Subcutaneous abdominal adipose tissue (tissue), 5 donors: ENCODE results near the gene DNAJC12.

Experiments used
- H3K27ac ChIP-seq: one replicate; pipeline ENCODE4 v1.7.0; 2013; ENCODE audit warnings: low read depth, mild to moderate bottlenecking, inconsistent platforms, low read length, moderate library complexity
- H3K27me3 ChIP-seq, 5 donors: one replicate each; pipeline ENCODE4 v1.7.0; 2013; ENCODE audit warnings: low read length in 5 of 5, inconsistent platforms in 1 of 5; ENCODE audit not compliant: control insufficient read depth in 5 of 5, insufficient read depth in 4 of 5
- H3K36me3 ChIP-seq, 5 donors: one replicate each; pipeline ENCODE4 v1.7.0; 2013; ENCODE audit warnings: low read length in 5 of 5; ENCODE audit not compliant: control insufficient read depth in 5 of 5, insufficient read depth in 5 of 5
- H3K4me1 ChIP-seq, 5 donors: one replicate each; pipeline ENCODE4 v1.7.0; 2013; ENCODE audit warnings: low read length in 5 of 5, mild to moderate bottlenecking in 3 of 5, moderate library complexity in 1 of 5; ENCODE audit not compliant: control insufficient read depth in 5 of 5, insufficient read depth in 5 of 5
- H3K4me3 ChIP-seq, 5 donors: one replicate each; pipeline ENCODE4 v1.7.0; 2013; ENCODE audit warnings: low read length in 5 of 5, low read depth in 1 of 5
- H3K9ac ChIP-seq, 5 donors: one replicate each; pipeline ENCODE4 v1.7.0; 2013; ENCODE audit warnings: low read length in 5 of 5, mild to moderate bottlenecking in 4 of 5, moderate library complexity in 3 of 5
- H3K9me3 ChIP-seq, 5 donors: one replicate each; pipeline ENCODE4 v1.7.0; 2013; ENCODE audit warnings: low read length in 5 of 5; ENCODE audit not compliant: control insufficient read depth in 5 of 5
- donor health status: healthy.
- donor health status: healthy.
- donor health status: healthy.
- donor health status: healthy.
- donor health status: healthy.

The DNAJC12 gene

DNA sequence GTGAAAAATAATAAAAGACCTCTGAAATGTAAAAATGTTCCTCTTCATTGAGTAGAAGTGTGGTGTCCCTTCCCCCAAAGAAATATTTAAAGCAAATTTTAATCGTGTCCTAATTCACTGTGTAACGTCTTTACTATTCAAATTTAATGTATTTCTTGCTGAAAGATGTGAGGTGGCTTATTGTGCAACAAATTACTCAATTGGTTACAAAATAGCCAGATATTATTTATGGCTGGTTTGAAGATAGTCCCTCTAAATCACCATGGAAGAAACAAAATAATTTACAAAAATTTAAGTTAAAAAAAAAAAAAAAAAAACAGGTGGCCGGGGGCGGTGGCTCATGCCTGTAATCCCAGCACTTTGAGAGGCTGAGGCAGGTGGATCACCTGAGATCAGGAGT lies 43.7 kb downstream of the DNAJC12 start:
- peaks cover 0 to 6% (median 0%) of the 10 kb centered on the region in 5 donors for H3K4me1 ChIP-seq
- H3K27me3 ChIP-seq, result no peaks in the 10 kb centered on the region
- no peak overlapping the region for H3K9ac ChIP-seq
- H3K36me3 ChIP-seq, result no peaks in the 10 kb centered on the region
- H3K27ac ChIP-seq, result no peak overlapping the region
- no peak overlapping the region for H3K4me3 ChIP-seq
- no peaks in the 10 kb centered on the region for H3K9me3 ChIP-seq

DNA sequence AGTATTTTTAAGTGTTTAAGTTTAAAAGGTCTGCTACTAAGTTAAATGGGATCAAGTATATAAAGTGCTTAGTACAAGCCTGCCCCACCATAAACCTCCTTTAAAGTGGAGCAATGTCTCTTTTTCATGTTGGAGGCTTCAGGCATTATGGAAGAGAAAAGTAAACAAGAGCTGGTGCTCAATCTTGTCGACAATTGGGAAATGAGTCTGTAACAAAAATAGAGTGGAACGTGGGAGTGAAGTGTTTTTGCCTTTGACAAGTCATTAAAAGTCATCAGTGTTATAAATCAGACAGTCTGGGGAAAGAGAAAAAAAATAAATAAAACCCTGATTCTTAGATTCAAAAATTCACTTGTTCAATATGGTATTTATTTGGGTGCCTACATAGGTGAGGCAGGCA lies 44.7 kb downstream of the DNAJC12 start:
- Histone ChIP-seq H3K4me3 (no peak overlapping the region), H3K36me3 (no peaks in the 10 kb centered on the region), H3K27me3 (no peaks in the 10 kb centered on the region), H3K9ac (no peak overlapping the region), H3K27ac (no peak overlapping the region), H3K4me1 (peaks cover 0 to 6% (median 0%) of the 10 kb centered on the region in 5 donors), H3K9me3 (no peaks in the 10 kb centered on the region)

DNA sequence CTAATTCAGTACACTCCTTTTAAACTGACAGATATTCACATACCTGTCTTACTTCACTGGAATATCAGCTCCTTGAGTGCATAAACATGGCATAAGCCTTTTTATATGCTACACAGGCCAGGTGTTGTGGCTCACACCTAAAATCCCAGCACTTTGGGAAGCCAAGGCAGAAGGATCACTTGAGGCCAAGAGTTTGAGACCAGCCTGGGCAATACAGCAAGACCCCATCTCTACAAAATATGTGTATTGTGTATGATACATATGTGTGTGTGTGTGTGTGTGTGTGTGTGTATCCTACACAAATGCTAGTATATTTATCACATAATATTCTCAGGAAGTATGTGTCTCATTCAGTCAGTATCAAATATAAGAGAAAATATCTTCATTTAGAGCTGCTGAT lies 45.3 kb downstream of the DNAJC12 start:
- no peak overlapping the region for H3K27ac ChIP-seq
- H3K36me3 ChIP-seq, result no peaks in the 10 kb centered on the region
- H3K4me1 ChIP-seq, result peaks cover 0 to 6% (median 0%) of the 10 kb centered on the region in 5 donors
- H3K9me3 ChIP-seq, result no peaks in the 10 kb centered on the region
- no peak overlapping the region for H3K4me3 ChIP-seq
- no peak overlapping the region for H3K9ac ChIP-seq
- H3K27me3 ChIP-seq, result no peaks in the 10 kb centered on the region

GRCh38 chr10:67790534-67791408 lies 47.2 kb downstream of the DNAJC12 start:
- Histone ChIP-seq H3K36me3 (no peaks in the 10 kb centered on the region), H3K4me3 (no peak overlapping the region), H3K4me1 (peaks cover 0 to 6% (median 0%) of the 10 kb centered on the region in 5 donors), H3K9ac (no peak overlapping the region), H3K27ac (no peak overlapping the region), H3K27me3 (no peaks in the 10 kb centered on the region), H3K9me3 (no peaks in the 10 kb centered on the region)

- no peak overlapping the region for H3K27ac ChIP-seq
These were observed 48.2 kb downstream of the DNAJC12 start for GRCh38 chr10:67789769-67790168.

GRCh38 chr10:67788028-67788886 lies 49.7 kb downstream of the DNAJC12 start:
- Histone ChIP-seq H3K27ac (no peak overlapping the region), H3K9me3 (no peaks in the 10 kb centered on the region), H3K4me1 (no peaks in the 10 kb centered on the region), H3K27me3 (no peaks in the 10 kb centered on the region), H3K36me3 (no peaks in the 10 kb centered on the region), H3K4me3 (no peak overlapping the region), H3K9ac (no peak overlapping the region)

More at GRCh38 chr10:67789769-67790168, 48.2 kb downstream of the DNAJC12 start:
- H3K36me3 ChIP-seq, result no peaks in the 10 kb centered on the region
- no peak overlapping the region for H3K4me3 ChIP-seq
- peaks cover 0 to 6% (median 0%) of the 10 kb centered on the region in 5 donors for H3K4me1 ChIP-seq
- H3K9me3 ChIP-seq, result no peaks in the 10 kb centered on the region
- no peak overlapping the region for H3K9ac ChIP-seq
- no peaks in the 10 kb centered on the region for H3K27me3 ChIP-seq

DNA sequence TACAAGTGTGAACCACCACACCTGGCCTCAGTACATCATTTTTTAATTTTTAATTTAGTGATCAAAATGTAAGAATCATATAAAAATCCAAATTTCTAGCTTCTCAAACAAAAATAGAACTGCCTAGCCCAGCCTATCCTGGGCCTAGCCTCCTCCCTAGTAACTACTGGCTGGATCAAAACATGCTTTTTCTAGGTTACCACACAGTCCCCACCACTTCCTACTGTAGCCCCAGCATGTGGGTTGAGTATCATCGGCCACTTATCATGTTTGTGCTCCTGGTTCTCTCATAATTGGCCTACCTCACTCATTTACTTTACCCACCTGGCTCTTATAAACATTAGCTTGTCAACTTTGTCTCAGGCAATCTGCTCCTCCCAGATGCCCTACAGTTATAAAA lies 52.9 kb downstream of the DNAJC12 start:
- Histone ChIP-seq H3K36me3 (no peaks in the 10 kb centered on the region), H3K27ac (no peak overlapping the region), H3K9ac (no peak overlapping the region), H3K9me3 (no peaks in the 10 kb centered on the region), H3K4me3 (no peak overlapping the region), H3K27me3 (no peaks in the 10 kb centered on the region), H3K4me1 (no peaks in the 10 kb centered on the region)

GRCh38 chr10:67784474-67784873 lies 53.5 kb downstream of the DNAJC12 start:
- Histone ChIP-seq H3K9ac (no peak overlapping the region), H3K4me3 (no peak overlapping the region), H3K27ac (no peak overlapping the region), H3K9me3 (no peaks in the 10 kb centered on the region), H3K36me3 (no peaks in the 10 kb centered on the region), H3K4me1 (peaks cover 0 to 5% (median 4%) of the 10 kb centered on the region in 5 donors), H3K27me3 (no peaks in the 10 kb centered on the region)

- no peaks in the 10 kb centered on the region for H3K27me3 ChIP-seq
- H3K9ac ChIP-seq, result peak overlapping the region in 1 of 5 donors; percentile 22
- H3K27ac ChIP-seq, result no peak overlapping the region
These were observed 54.2 kb downstream of the DNAJC12 start for GRCh38 chr10:67783606-67784294.

More at GRCh38 chr10:67783606-67784294, 54.2 kb downstream of the DNAJC12 start:
- Histone ChIP-seq H3K4me1 (peaks cover 0 to 8% (median 6%) of the 10 kb centered on the region in 5 donors), H3K4me3 (no peak overlapping the region), H3K36me3 (no peaks in the 10 kb centered on the region), H3K9me3 (no peaks in the 10 kb centered on the region)
